Calu3 (cell line): ENCODE data around the gene VPS8. TPM values are rescaled to one million over a fixed set of nuclear protein-coding genes. Genes with fewer than 3 reads are reported as not detected.

ENCODE experiments used
- BruUV-seq: library from RNA; stranded (reverse); fragments of 400-500 nt; replicated peaks from 2 replicates; lab custom pipeline; 2021; lab: Mats Ljungman, UMichigan
- CTCF ChIA-PET: fragments of 300-600 bp; sonication (Branson Sonifier 250); formaldehyde crosslinking; loops from one replicate; lab custom pipeline; 2022; ENCODE audit warnings: antibody characterized with exemption; lab: Charles Lee
- DNase-seq: peaks from one replicate; pipeline ENCODE4 v3.0.0; 2022
- H3K27ac Mint-ChIP-seq: one replicate; pipeline ENCODE4 v1.8.0; 2022; ENCODE audit warnings: mixed read lengths; ENCODE audit not compliant: unreplicated experiment
- H3K27me3 Mint-ChIP-seq: one replicate; pipeline ENCODE4 v1.8.0; 2022; ENCODE audit warnings: mixed read lengths; ENCODE audit not compliant: unreplicated experiment
- H3K36me3 Mint-ChIP-seq: one replicate; pipeline ENCODE4 v1.8.0; 2022; ENCODE audit warnings: mild to moderate bottlenecking, moderate library complexity, mixed read lengths; ENCODE audit not compliant: insufficient read depth, unreplicated experiment
- H3K4me1 Mint-ChIP-seq: one replicate; pipeline ENCODE4 v1.8.0; 2022; ENCODE audit warnings: mild to moderate bottlenecking, low read depth, mixed read lengths; ENCODE audit not compliant: unreplicated experiment
- H3K4me3 Mint-ChIP-seq: one replicate; pipeline ENCODE4 v1.8.0; 2022; ENCODE audit warnings: mild to moderate bottlenecking, low read depth, moderate library complexity, mixed read lengths; ENCODE audit not compliant: unreplicated experiment
- H3K9me3 Mint-ChIP-seq: one replicate; pipeline ENCODE4 v1.8.0; 2022; ENCODE audit warnings: low read depth, mixed read lengths; ENCODE audit not compliant: unreplicated experiment
- intact Hi-C: fragments of 100-400 bp; cut with micrococcal nuclease; formaldehyde crosslinking; loops from one replicate; pipeline ENCODE4 v1.10.0; 2022; ENCODE audit not compliant: unreplicated experiment
- total RNA-seq: library from RNA; stranded (reverse); gene quantifications from 2 replicates; pipeline ENCODE4 v1.2.3, GENCODE V29; 2022
- TF ChIP-seq, protein P1 (sequence below): fragments of 200-600 bp; IDR thresholded peaks from one replicate; pipeline ENCODE4 v1.8.0; 2022; ENCODE audit warnings: antibody characterized with exemption; ENCODE audit not compliant: unreplicated experiment

The VPS8 gene
- total RNA-seq, 1 experiment from 2014 or later = 62.5 TPM

DNA sequence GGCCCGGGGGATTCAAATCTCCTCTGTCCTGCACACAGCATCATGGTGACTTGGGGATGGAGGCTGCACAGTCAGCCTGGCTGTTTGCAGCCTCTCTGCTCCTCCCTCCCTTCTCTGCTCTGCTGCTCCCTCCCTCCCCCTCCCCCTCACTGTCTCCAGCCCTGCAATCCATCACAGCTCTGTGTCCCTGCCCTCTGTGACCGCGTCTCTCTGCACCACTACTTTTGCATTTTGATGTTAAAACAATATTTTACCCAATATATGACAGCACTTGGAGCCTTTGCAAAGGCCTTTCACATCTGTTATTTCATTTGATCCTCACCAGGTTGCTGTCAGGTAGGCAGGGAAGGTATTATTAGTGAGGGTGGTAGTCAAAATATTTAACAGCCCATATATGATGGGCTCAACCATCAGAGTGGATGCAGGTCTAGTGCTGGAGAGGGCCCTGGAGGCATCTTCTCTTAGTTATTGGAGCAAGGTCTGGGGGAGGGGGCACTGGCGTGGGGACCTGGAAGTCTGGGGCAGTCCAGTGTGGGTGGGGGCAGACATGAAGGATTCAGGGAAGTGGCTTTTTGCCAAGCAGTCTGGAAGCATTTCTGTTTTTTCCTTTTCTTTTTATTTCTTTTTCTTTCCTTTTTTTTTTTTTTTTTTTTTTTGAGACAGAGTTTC lies 16.3 kb upstream of the VPS8 start:
- DNase-seq = no peak
- BruUV-seq = no TSS peak
- CTCF ChIA-PET = no interaction called here
- intact Hi-C loops = no loop called here
- H3K9me3 Mint-ChIP-seq = no peaks in the 10 kb centered on the region
- peaks cover 5% of the 10 kb centered on the region for H3K36me3 Mint-ChIP-seq
- no peak overlapping the region for H3K4me3 Mint-ChIP-seq
- peaks cover 24% of the 10 kb centered on the region for H3K27me3 Mint-ChIP-seq
- TF ChIP-seq, protein P1, sequence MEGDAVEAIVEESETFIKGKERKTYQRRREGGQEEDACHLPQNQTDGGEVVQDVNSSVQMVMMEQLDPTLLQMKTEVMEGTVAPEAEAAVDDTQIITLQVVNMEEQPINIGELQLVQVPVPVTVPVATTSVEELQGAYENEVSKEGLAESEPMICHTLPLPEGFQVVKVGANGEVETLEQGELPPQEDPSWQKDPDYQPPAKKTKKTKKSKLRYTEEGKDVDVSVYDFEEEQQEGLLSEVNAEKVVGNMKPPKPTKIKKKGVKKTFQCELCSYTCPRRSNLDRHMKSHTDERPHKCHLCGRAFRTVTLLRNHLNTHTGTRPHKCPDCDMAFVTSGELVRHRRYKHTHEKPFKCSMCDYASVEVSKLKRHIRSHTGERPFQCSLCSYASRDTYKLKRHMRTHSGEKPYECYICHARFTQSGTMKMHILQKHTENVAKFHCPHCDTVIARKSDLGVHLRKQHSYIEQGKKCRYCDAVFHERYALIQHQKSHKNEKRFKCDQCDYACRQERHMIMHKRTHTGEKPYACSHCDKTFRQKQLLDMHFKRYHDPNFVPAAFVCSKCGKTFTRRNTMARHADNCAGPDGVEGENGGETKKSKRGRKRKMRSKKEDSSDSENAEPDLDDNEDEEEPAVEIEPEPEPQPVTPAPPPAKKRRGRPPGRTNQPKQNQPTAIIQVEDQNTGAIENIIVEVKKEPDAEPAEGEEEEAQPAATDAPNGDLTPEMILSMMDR = no peak
- peaks cover 22% of the 10 kb centered on the region for H3K4me1 Mint-ChIP-seq
- H3K27ac Mint-ChIP-seq = no peak overlapping the region

DNA sequence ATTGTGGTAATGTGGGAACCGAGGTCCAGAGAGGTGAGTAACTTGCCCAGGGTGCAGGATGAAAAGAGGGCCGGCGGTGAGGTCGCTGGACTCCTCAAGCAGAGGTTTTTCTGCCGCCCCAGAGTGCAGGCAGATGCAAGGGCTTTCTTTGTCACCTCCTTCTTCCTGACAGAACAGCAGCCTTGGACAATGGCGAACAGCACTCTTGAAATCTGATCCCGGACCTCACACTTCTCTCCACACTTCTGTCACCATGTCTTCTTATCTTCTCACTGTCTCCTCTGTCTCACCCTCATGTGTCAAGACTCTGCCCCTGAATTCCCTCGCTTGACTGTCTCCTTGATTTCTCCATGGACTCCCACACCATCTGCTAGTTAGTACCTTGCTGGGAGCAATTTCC lies 15.4 kb upstream of the VPS8 start:
- no peak for DNase-seq
- peaks cover 31% of the 10 kb centered on the region for H3K4me1 Mint-ChIP-seq
- TF ChIP-seq, protein P1 = no peak
- no TSS peak for BruUV-seq
- no peaks in the 10 kb centered on the region for H3K9me3 Mint-ChIP-seq
- CTCF ChIA-PET = no interaction called here
- H3K27me3 Mint-ChIP-seq = peaks cover 25% of the 10 kb centered on the region
- no peak overlapping the region for H3K4me3 Mint-ChIP-seq
- peaks cover 5% of the 10 kb centered on the region for H3K36me3 Mint-ChIP-seq
- intact Hi-C loops = no loop called here
- no peak overlapping the region for H3K27ac Mint-ChIP-seq

DNA sequence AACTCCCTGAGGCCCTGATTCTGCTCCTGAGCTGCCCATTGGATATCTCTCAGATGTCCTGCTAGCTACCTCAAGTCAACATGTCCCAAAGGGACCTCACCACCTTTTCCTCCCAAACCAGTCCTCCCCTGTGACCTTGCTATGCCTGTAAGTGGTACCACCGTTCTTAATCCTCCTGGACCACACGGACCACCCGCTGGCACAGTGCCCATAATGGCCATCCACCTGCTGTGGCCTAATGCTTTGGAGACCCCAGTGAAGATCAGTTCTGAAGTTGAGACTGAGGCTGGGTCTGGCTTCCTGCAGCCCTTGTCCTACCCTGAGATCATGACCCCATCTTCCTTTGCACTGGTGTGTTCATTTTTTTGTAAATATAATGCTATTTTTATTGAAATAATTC lies 15.0 kb upstream of the VPS8 start:
- H3K9me3 Mint-ChIP-seq = no peaks in the 10 kb centered on the region
- H3K4me3 Mint-ChIP-seq = no peak overlapping the region
- TF ChIP-seq, protein P1 = no peak
- DNase-seq = no peak
- H3K36me3 Mint-ChIP-seq = peaks cover 5% of the 10 kb centered on the region
- CTCF ChIA-PET = no interaction called here
- no peak overlapping the region for H3K27ac Mint-ChIP-seq
- intact Hi-C loops = no loop called here
- no TSS peak for BruUV-seq
- peaks cover 25% of the 10 kb centered on the region for H3K27me3 Mint-ChIP-seq
- peaks cover 35% of the 10 kb centered on the region for H3K4me1 Mint-ChIP-seq

DNA sequence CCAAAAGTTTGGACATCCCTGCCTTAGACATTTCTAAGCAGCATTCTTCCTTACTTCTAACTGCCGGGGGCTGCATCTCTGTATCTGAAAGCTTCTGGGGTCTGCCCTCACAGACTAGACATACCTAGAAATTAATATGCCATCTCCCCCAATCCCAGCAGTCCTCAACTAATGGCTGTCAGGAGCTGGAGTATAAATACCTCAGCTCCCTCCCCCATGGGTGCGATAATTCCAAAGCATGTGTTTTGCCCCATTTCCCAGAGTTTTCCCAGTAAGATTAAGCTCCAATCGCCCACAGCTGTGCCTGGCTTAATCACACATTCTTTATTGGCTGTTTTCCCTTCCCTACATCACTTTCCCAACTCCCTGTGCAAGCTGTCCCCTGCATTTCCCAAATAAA lies 13.8 kb upstream of the VPS8 start:
- Mint-ChIP-seq H3K9me3 (no peaks in the 10 kb centered on the region), H3K27me3 (peaks cover 15% of the 10 kb centered on the region), H3K4me1 (peaks cover 35% of the 10 kb centered on the region), H3K4me3 (no peak overlapping the region), H3K27ac (no peak overlapping the region), H3K36me3 (peaks cover 5% of the 10 kb centered on the region)
- TF ChIP-seq, protein P1 = no peak
- intact Hi-C loops = no loop called here
- DNase-seq = no peak
- CTCF ChIA-PET = interaction anchor here (1.2 kb wide), 1 partner anchor 15 kb away, joined by 3 read pairs; no protein-coding TSS in a partner anchor
- no TSS peak for BruUV-seq
